IPS-NIHi11 (cell line): ENCODE results near the gene MAGI1.
A peak's percentile ranks its signal among the peaks of the same experiment; 100 is the strongest.

Experiments used
- DNase-seq: peaks from one replicate; pipeline ENCODE4 v3.0.0; 2012; ENCODE audit warnings: mixed read lengths, low spot score

Gene MAGI1

DNA sequence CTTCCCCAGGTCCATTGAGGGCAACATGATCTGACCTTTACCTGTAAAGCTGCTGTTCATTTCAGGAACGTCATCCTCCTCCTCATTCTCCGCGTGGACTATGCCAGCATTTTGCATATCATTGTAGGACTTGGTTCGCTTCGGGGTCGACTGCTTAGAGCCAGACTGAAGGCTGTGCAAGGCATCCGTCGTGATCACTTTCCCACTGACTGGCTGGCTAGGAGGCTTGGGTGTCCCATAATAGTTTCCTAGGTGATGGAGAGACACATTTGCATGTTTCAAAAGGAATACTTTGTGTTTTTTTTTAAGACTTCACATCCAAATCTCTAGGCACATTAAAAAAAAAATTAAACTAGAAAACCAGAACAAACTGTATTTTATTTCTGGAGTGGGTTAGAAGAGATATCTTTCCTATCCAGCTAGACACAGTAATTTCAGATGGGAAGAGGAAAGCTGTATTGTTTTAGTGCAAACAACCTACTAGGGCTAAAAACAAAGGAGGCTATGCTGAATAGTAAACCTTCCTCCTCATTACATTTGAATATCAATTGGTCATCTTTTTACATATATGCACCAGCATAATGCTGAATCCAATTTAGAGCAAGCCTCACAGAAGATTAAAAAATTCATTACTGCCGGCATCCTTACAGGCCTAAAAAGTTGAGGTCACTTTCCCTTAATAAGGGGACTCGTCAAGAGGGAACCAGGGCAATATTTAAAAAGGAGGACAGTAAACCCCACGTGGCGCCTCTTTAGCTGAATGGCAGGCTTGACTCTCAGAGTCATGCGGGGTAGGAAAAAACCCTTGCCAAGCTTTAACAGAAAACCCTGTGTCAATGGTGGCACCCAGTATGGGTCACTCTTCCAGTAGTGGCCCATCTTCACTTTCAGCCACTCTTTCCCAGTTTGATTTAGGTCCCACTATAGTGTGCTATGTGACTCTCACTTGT, 559.9 kb downstream of the MAGI1 start:
- DNase-seq: peak; percentile 36

DNA sequence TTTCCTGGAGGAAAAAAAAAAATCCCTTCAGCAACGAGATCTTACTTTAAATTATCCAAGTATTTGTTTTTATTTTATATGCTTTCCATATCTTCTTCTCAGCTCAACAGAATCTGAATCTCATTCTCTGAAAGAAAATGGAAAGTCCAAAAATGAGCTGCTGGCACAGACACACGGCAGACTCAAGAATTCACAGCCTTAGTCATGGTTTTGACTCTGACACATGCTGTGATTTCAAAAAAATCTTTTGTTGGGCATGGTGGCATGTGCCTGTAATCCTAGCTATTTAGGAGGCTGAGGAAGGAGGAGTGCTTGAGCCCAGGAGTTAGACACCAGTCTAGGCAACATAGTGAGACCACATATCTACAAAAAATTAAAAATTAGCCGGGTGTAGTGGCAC, 565.0 kb downstream of the MAGI1 start:
- no peak for DNase-seq

DNA sequence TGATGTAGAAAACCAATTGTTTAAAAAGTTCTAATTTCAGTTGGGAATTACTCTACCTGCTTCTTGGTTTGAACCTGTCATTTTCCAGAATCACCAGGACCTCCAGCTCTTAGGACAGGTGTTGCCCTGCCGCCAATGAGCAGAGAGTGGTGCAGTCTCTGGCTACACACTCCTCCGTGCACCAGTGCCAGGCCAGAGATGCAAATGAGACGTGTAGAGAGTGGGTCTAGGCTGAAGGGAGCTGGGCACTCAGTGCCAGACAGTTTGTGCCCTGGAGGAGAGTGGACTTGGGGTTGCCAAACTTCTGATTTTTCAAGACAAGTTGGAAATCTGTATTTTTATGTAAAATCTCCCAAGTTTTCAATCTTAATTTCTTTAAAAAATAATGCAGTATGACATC, 566.2 kb downstream of the MAGI1 start:
- DNase-seq: no peak

DNA sequence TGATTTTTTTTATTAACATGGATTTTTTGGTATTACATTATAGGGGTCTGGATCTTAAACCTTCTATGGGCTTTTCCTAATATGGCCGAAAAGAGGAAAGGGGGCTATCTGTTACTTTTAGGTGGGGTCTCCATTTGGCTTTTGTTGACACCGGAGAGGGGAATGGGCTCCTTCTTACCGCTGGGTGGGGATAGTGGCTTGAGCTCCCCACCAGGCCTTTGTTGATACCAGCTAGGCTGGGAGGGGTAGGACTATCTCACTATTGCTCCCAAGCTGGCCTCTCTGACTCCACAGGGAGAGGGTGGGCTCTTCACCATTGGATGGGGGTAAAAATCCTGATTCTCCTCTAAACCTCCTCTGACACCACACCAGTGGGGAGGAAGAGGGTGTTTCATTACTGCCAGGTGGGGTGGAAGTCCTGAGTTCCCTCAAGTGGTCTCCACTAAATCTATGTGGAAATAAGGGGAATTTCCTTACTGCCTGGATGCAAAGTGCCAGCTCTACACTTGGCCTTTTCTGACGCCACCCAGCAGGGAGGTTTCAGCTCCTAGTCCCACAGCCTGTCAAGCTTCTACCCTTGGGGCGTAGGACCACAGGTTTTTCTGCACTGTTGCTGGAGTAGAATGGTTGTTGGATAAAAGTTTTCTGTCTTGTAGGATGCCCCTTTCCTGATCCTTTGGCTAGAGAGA, 572.3 kb downstream of the MAGI1 start:
- DNase-seq: peak; percentile 36

DNA sequence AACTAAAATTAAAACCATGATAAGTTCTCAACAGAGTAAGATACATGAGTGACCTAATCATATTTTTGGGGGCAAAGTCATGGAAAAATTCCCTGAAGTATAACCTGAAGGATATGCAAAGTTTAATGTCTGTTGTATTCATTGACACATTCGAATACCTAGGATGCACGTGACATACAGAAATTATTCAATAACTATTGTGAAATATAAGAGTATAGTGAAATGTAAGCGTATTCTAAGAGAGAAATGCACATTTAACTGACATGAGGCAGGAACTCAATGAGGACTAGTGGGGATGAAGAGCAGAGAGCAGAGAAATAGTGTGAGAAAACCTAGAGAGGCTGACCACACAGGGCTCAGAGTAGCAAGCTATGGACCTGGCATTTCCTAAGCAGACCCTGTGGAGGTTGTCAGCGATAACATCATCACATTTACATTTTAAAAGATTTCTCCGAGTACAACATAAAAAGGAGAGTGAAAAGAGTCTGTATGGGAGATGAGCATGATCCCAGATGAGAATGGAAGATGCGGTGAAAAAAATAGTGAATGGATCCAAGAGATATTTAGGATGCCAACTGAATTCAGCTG, 588.8 kb downstream of the MAGI1 start:
- no peak for DNase-seq

- DNase-seq: no peak
These were observed 590.6 kb downstream of the MAGI1 start for GRCh38 chr3:65448120-65448519.

GRCh38 chr3:65445573-65446169, 593.0 kb downstream of the MAGI1 start:
- no peak for DNase-seq

DNA sequence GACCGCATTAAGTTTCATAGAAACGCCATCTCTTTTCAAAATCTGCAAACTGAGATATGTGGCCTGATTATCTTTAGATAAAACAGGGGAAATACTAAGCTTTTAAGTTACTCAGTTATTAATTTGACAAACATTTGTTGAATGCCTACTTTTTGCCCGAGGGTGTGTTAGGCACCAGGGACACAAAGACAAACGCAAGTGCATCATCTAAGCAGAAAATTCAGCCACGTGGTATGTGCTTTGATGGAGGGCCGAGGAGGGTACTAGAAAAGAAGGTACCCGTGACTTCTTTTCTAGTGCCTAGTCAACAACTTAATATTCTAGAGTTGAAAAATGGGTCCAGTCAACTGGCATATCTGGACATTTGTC, 594.3 kb downstream of the MAGI1 start:
- DNase-seq: no peak

DNA sequence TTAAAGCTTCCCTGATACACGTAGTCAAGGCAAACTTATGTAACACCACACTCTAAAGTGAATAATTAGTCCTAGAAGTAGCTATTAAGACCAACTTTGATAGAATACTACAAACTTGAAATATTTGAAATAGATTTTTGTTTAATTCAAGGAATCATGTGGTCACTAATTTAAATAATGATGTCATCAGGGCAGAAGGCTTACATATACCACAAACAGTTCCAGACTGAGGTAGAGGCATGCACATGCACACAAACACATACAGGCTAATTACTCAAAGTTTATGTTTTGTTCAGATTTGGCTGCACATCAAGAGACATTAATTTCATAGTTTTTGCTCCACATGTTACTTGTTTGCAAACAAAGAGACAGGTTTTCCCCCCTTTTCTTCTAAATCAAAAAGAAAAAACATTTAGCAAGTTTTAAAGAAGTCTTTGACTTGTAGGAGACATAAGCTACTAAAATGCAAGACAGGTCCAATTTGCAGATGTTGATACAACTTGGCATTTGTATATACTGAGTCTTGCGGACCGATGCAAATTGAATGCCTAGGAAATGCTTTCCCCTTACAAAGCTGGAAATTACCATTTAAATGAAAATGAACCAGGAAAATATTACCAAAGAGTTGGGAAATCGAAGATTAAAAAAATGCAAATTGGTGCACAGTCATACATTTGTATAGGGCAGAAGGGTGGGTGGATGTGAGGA, 594.8 kb downstream of the MAGI1 start:
- no peak for DNase-seq

- DNase-seq: peak; percentile 65
These were observed 599.0 kb downstream of the MAGI1 start for GRCh38 chr3:65439641-65440284.

GRCh38 chr3:65438612-65439011, 600.1 kb downstream of the MAGI1 start:
- DNase-seq: no peak

DNA sequence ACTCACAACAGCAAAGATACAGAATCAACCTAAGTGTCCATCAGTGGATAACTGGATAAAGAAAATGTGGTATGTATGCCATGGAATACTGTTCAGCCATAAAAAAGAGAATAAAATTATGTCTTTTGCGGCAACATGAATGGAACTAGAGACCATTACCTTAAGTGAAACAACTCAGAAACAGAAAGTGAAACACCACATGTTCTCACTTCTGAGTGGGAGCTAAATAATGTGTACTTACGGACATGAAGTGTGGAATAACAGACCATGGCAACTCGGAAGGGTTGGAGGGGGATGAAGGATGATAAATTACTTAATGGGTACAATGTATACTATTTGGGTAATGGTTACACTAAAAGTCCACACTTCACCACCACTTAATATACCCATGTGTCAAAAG, 600.6 kb downstream of the MAGI1 start:
- no peak for DNase-seq

DNA sequence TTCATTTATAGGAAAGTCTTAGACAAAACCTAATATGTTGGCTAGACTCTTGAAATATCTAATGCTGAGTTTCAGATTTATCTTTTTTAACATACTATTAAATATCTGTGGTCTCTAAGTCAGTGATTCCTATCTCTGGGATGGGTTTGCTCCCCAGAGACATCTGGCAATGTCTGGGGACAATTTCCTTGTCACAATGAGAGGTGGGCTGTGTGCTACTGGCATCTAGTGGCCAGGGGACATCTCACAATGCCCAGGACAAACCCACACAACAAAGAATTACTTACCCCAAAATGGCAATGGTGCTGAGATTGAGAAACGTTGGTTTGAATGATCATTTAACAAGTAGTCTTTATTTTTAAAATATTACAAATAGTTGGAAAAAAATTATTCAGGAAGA, 602.1 kb downstream of the MAGI1 start:
- peak; percentile 24 for DNase-seq

- no peak for DNase-seq
These were observed 605.2 kb downstream of the MAGI1 start for GRCh38 chr3:65433480-65433879.

DNA sequence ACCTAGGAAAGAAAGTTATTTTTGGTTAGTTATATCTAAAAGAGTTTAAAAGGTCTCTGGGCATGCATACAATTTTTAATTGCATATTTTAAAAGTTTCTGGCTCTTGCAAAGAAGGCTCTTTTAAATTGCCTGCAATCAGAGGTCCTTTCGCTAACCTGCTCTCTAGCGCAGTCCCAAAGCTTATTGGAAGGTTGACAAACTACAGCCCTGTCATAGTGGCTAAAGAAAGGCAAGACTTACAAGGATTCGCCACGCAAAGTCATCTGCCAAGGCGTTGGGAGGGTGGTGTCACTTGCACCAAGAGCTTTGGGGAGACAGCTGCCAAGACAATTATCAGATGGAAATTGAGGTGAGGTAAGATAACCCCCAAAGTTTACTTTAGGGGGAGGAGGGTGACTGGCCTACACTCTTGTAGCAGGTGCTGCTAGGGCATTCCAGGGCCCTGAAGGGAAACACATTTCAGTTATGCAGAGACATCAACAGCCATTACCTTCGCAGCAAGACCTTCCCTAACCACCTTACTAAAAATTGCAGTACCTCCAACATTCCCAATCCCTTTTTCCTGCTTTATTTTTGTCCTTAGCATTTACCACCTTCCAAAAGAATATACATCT, 606.2 kb downstream of the MAGI1 start:
- DNase-seq: no peak

DNA sequence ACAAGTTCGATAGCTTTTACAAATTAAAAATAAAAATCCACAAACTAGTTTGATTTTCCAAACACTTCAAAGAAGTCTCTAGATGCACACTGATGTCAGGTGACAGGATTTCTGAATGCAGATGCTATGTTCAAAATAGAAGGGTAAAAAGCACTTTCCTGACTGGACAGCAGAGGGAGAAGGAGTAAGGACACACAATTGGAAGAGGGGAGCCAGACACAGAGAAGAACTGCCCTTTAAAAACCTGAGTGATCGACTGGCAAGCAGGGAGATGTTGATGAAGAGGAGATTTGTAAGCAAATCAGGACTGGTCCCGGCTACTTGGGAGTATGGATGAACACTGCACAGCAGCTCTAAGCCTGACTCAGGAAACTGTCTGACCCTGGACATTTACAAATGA, 612.8 kb downstream of the MAGI1 start:
- DNase-seq: peak; percentile 31

DNA sequence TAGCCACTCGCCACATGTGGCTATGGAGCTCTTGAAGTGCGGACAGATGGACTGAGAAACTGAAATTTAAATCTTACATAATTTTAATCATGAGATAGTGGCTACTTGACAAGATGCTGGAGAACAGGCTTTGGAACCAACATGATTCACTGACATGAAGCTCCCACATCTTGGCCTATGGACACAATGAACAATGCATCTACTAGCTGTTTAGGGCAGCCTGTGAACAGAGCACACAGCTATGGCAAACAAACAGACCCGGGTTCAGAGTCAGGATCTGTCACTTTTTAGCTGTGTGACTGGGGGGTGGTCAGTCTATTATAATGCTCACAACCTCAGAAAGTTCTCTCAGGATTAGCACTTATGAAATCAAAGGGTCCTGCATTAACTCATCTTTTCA, 616.6 kb downstream of the MAGI1 start:
- no peak for DNase-seq

DNA sequence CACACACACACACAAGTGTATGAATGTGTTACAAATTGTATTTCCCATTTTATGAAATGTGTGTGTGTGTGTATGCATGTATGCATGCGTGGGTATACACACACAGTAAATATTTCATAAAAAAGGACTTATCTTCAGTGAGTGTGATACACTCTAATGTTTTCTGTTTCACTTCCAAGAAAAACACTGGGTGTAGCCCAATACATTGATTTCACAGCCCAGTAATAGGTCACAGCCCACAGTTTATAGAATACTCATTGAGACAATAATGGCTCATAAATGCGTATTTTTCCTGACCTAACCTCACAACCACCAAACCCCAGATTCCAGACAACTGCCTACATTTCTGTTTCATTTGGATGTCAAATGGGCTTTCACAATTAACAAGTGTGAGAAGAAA, 619.5 kb downstream of the MAGI1 start:
- no peak for DNase-seq

- DNase-seq: no peak
These were observed 624.8 kb downstream of the MAGI1 start for GRCh38 chr3:65413891-65414290.

DNA sequence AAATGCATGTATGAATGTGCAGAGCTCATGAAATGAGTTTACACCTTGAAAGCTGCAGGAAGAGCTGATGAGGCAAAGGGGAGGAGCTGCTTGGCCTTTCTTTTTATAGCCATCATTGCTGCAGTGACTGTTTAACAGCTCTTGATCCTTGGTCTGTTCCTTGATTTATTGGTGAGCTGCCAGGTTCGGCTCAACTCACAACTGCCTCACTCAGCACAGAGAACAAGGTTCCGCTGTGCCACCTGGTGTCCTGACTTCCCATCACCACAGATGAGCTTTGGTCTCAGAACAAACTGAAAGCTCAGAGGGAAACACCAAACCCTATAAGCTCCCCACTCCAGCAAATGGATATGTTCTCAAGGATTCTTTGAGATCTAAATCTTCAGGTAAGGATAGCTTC, 626.1 kb downstream of the MAGI1 start:
- DNase-seq: no peak

DNA sequence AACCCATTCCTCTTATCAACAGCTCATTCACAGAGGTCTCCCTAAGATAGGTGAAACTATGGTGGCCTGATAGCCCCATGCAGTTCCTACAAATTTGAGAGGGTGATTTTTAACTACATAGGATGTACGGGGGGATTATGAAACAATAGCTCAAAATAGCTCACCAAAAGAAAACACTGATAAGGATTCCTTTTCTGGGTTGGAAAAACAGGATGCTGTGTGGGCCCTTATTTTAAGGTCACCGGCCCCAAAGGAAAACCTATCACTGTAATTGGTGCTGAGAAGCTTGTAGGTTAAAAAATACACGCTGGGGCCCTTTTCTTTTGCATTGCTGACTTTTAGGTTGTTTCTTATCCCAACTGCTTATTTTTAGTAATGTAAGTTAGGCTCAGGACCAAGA, 627.4 kb downstream of the MAGI1 start:
- no peak for DNase-seq
